ENCODE measurements around the gene KRTCAP2. TPM values are rescaled to one million over a fixed set of nuclear protein-coding genes. Genes with fewer than 3 reads are reported as not detected.

Gene KRTCAP2
- total RNA-seq, 4 donors from 2014 or later: 65.0 to 155 (median 81.9) TPM

DNA sequence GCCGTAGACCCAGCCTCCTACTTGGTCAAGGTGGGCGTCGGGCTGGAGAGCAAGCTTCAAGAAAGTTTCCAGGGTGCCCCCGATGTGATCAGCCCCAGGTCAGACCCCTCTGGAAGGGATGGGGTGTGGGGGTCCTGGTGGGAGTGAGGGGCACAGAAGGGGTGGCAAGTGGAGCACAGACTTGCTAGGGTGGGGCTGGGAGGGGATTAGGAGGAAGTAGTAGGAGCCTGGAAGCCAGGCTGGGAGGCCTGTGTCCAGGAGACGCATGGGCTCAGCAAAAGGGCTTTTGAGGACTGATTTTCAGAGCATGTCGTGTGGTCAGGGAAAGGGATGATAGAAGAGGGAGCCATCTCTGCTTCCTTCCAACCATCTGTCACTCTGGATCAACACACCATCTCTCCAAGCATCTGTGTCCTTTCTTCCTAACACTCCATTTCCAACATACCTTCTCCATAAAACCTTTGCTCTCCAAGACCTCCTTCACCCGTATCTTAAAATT lies 9.0 kb upstream of the KRTCAP2 start:
- TF ChIP-seq CTCF (IDR thresholded peaks at IDR 0.05; ENCODE audit: low read depth): no peak

GRCh38 chr1:155181371-155182051 lies 8.4 kb upstream of the KRTCAP2 start:
- no peak for TF ChIP-seq CTCF (IDR thresholded peaks at IDR 0.05; ENCODE audit: low read depth)

DNA sequence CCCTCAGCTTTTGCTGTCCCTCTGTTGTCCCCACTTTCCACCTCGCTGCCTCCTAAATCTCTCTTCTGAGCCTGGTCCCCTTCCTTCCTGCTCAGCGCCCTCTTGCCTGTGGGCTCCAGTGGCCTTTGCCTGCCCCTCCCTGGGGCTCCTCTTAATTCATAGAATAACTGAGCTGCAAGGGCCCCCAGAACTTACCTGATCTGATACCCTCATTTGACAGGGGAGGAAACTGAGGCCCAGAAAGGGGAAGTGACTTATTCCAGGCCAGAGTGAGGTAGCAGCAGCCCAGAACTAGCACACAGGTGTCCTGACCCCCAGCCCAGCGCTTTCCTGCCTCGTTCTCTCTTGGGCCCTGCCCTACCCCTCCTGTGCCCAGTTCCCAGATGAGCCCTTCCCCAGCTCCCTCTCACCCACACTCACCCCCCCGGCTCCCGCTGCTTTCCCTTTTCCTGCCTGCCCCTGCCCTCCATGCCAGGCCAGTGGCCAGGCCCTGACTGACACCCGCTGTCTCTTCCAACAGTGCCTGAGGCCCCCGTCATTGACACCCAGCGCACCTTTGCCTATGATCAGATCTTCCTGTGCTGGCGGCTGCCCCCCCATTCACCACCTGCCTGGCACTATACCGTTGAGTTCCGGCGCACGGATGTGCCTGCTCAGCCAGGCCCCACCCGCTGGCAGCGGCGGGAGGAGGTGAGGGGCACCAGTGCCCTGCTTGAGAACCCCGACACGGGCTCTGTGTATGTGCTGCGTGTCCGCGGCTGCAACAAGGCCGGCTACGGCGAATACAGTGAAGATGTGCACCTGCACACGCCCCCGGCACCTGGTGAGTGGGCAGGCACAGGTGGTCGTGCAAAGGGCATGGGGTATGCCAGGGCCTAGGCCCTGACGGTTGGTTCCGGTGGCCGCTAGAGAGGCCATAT lies 6.3 kb upstream of the KRTCAP2 start:
- no peak for TF ChIP-seq CTCF (IDR thresholded peaks at IDR 0.05; ENCODE audit: low read depth)

GRCh38 chr1:155178441-155179111 lies 5.5 kb upstream of the KRTCAP2 start:
- no peak for TF ChIP-seq CTCF (IDR thresholded peaks at IDR 0.05; ENCODE audit: low read depth)

DNA sequence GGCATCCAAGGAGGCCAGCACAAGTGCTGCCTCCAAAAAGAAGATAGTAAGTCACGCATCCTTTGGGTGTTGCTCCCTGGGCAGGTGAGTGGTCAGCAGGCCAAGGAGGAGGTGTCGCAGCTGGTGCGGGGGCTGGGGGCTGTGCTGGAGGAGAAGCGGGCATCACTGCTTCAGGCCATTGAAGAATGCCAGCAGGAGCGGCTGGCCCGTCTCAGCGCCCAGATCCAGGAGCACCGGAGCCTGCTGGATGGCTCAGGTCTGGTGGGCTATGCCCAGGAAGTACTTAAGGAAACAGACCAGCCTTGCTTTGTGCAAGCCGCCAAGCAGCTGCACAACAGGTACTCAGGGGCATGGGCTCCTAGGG lies 4.8 kb upstream of the KRTCAP2 start:
- no peak for TF ChIP-seq CTCF (IDR thresholded peaks at IDR 0.05; ENCODE audit: low read depth)

GRCh38 chr1:155177192-155177917 lies 4.3 kb upstream of the KRTCAP2 start:
- no peak for TF ChIP-seq CTCF (IDR thresholded peaks at IDR 0.05; ENCODE audit: low read depth)

Data from subcutaneous adipose tissue (tissue), 4 donors.